Ovary (tissue), 9 donors: ENCODE measurements around the gene GPR21. TPM values are rescaled to one million over a fixed set of nuclear protein-coding genes. Genes with fewer than 3 reads are reported as not detected.

Experiments
- DNase-seq, 5 donors: peaks; one replicate each; pipeline ENCODE4 v3.0.0-alpha.2; 2019 to 2020
- H3K27ac ChIP-seq, 2 donors: fragments of 200-600 bp; one replicate each; pipeline versions ENCODE4 v1.5.1 to v1.8.0; 2019 to 2022
- H3K27me3 ChIP-seq: fragments of 200-600 bp; one replicate; pipeline ENCODE4 v1.8.0; 2022
- H3K36me3 ChIP-seq: fragments of 200-600 bp; sonication (generic); one replicate; pipeline ENCODE4 v1.5.1; 2019
- H3K4me1 ChIP-seq: one replicate; pipeline ENCODE4 v1.8.1; 2013; ENCODE audit warnings: mild to moderate bottlenecking, moderate library complexity; ENCODE audit not compliant: insufficient read depth
- H3K4me3 ChIP-seq: fragments of 200-600 bp; sonication (generic); one replicate; pipeline ENCODE4 v1.5.1; 2017
- H3K9me3 ChIP-seq, 2 donors: fragments of 200-600 bp in 1 of 2; sonication (generic) in 1 of 2; one replicate each; pipeline versions ENCODE4 v1.5.1 to v1.8.1; 2013 to 2019; ENCODE audit warnings: mild to moderate bottlenecking in 1 of 2, moderate library complexity in 1 of 2
- EP300 ChIP-seq: sonication (generic); formaldehyde crosslinking; IDR thresholded peaks from one replicate; pipeline ENCODE4 v1.6.1; 2017; ENCODE audit warnings: antibody characterized with exemption
- POLR2A ChIP-seq: fragments of 450-650 bp; IDR thresholded peaks from one replicate; pipeline ENCODE4 v1.6.1; 2017; ENCODE audit warnings: antibody characterized with exemption, mild to moderate bottlenecking, moderate library complexity
- WGBS, 3 donors: extraction: QIAGEN DNeasy Blood & Tissue Kit in 1 of 3; methylation state at CpG; one replicate each; pipeline versions ENCODE4 v1.1.5 to v1.1.7; 2013 to 2017; 5-methylcytosine and 5-hydroxymethylcytosine counted together
- intact Hi-C, 4 donors: fragments of 100-400 bp; cut with DNase I; formaldehyde crosslinking; loops; one replicate each; pipeline versions ENCODE4 v1.11.0 to v1.15.1; 2022 to 2023
- polyA plus RNA-seq, 2 donors: library from polyadenylated mRNA; stranded (reverse); fragments of 200-250 nt in 1 of 2; fragments of 350-450 nt in 1 of 2; fragmentation: Illumina TruSeq in 1 of 2; extraction: RNeasy Lipid Tissue Mini Kit (QIAGEN cat#74804) in 1 of 2; gene quantifications; one replicate each; pipeline ENCODE4 v1.2.3, GENCODE V29; 2013 to 2014
- total RNA-seq, 7 donors: library from RNA; depleted of rRNA in 2 of 7; stranded (reverse); fragments of >200 nt in 2 of 7; fragmentation: NEBNext Ultra II Directional in 3 of 7; extraction: Animal tissue kit (Norgen Biotek cat#: 25700) in 3 of 7; gene quantifications; one replicate each; pipeline versions ENCODE4 v1.1.0 to v1.2.4, GENCODE V29; 2016 to 2023
- TF ChIP-seq, protein P1 (sequence below), 3 donors: fragments of 450-650 bp in 2 of 3; fragments of 200-600 bp in 1 of 3; IDR thresholded peaks; one replicate each; pipeline versions ENCODE4 v1.5.1 to v1.8.0; 2016 to 2022; ENCODE audit warnings: antibody characterized with exemption in 3 of 3, mild to moderate bottlenecking in 1 of 3
- donor health status: DM: no; HTN: no; CAD: no; lungs with moderate emphysema.
- donor health status: DM: no; HTN: no; CAD: no.
- donor health status: Bipolar disorder and iron deficiency.
- donor health status: DM: yes; HTN: yes; CAD: no.
- donor health status: DM: no; HTN: no; CAD: no.
- donor health status: DM: yes; HTN: yes; CAD: no.

Gene GPR21
- total and polyA plus RNA-seq, 9 donors = 0.39 to 2.4 (median 1.7) TPM; not detected in 2

- Histone ChIP-seq H3K4me3 (no peak overlapping the region), H3K4me1 (peaks cover 1% of the 10 kb centered on the region), H3K27ac (no peak overlapping the region), H3K27me3 (no peaks in the 10 kb centered on the region), H3K9me3 (no peaks in the 10 kb centered on the region), H3K36me3 (no peaks in the 10 kb centered on the region)
- DNase-seq = no peak
- intact Hi-C loops = no loop called here
- 79 to 88% (median 82%) methylated on average over 1 of the region's 1 CpG for WGBS, 3 donors
- TF ChIP-seq EP300 (no peak), POLR2A (no peak)
- TF ChIP-seq, protein P1, sequence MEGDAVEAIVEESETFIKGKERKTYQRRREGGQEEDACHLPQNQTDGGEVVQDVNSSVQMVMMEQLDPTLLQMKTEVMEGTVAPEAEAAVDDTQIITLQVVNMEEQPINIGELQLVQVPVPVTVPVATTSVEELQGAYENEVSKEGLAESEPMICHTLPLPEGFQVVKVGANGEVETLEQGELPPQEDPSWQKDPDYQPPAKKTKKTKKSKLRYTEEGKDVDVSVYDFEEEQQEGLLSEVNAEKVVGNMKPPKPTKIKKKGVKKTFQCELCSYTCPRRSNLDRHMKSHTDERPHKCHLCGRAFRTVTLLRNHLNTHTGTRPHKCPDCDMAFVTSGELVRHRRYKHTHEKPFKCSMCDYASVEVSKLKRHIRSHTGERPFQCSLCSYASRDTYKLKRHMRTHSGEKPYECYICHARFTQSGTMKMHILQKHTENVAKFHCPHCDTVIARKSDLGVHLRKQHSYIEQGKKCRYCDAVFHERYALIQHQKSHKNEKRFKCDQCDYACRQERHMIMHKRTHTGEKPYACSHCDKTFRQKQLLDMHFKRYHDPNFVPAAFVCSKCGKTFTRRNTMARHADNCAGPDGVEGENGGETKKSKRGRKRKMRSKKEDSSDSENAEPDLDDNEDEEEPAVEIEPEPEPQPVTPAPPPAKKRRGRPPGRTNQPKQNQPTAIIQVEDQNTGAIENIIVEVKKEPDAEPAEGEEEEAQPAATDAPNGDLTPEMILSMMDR (IDR thresholded peaks at IDR 0.05) = no peak
These were observed 1.5 kb upstream of the GPR21 start for GRCh38 chr9:123031963-123032362.

GRCh38 chr9:123033864-123034601 is 566 bp downstream of the GPR21 start:
- H3K4me1 ChIP-seq = peaks cover 3% of the 10 kb centered on the region
- intact Hi-C loops = no loop called here

DNA sequence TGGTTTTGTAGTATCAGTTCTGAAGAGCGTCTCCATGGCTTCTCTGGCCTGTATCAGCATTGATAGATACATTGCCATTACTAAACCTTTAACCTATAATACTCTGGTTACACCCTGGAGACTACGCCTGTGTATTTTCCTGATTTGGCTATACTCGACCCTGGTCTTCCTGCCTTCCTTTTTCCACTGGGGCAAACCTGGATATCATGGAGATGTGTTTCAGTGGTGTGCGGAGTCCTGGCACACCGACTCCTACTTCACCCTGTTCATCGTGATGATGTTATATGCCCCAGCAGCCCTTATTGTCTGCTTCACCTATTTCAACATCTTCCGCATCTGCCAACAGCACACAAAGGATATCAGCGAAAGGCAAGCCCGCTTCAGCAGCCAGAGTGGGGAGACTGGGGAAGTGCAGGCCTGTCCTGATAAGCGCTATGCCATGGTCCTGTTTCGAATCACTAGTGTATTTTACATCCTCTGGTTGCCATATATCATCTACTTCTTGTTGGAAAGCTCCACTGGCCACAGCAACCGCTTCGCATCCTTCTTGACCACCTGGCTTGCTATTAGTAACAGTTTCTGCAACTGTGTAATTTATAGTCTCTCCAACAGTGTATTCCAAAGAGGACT is 1.5 kb downstream of the GPR21 start:
- H3K36me3 ChIP-seq = no peaks in the 10 kb centered on the region
- no peak overlapping the region for H3K27ac ChIP-seq
- no peaks in the 10 kb centered on the region for H3K9me3 ChIP-seq
- TF ChIP-seq POLR2A (no peak), EP300 (no peak)
- TF ChIP-seq, protein P1 (IDR thresholded peaks at IDR 0.05) = no peak
- intact Hi-C loops = no loop called here
- peaks cover 4% of the 10 kb centered on the region for H3K4me1 ChIP-seq
- H3K27me3 ChIP-seq = no peaks in the 10 kb centered on the region
- WGBS, 3 donors = 68 to 85% (median 69%) methylated on average over 13 of the region's 13 CpGs
- H3K4me3 ChIP-seq = no peak overlapping the region
- peak in 1 of 5 donors; percentile 18 for DNase-seq

More at GRCh38 chr9:123033864-123034601, 566 bp downstream of the GPR21 start:
- Histone ChIP-seq H3K36me3 (no peaks in the 10 kb centered on the region), H3K27ac (no peak overlapping the region), H3K9me3 (no peaks in the 10 kb centered on the region), H3K27me3 (no peaks in the 10 kb centered on the region), H3K4me3 (peak overlapping the region; percentile 10)
- no peak for TF ChIP-seq POLR2A
- TF ChIP-seq EP300 = no peak
- TF ChIP-seq, protein P1 (IDR thresholded peaks at IDR 0.05) = no peak
- DNase-seq = no peak
- 26 to 48% (median 32%) methylated on average over 8 of the region's 8 CpGs for WGBS, 3 donors

- Histone ChIP-seq H3K27ac (no peak overlapping the region), H3K36me3 (no peaks in the 10 kb centered on the region), H3K9me3 (no peaks in the 10 kb centered on the region), H3K27me3 (no peaks in the 10 kb centered on the region), H3K4me3 (no peak overlapping the region), H3K4me1 (peaks cover 5% of the 10 kb centered on the region)
- TF ChIP-seq EP300 (no peak), POLR2A (no peak)
- TF ChIP-seq, protein P1 (IDR thresholded peaks at IDR 0.05) = no peak
- no peak for DNase-seq
- WGBS, 3 donors = 44 to 67% (median 60%) methylated on average over 2 of the region's 2 CpGs
- intact Hi-C loops = no loop called here
These were observed 2.3 kb downstream of the GPR21 start for GRCh38 chr9:123035791-123036190.
